Fibroblast of peridontal ligament (primary cell): ENCODE measurements around the gene PRKG1.
"Not testable (repeated sequence)": the region's sequence is repeated elsewhere in the genome, so short reads cannot be mapped to it uniquely, and the experiment has no call there.

ENCODE experiments used
- DNase-seq: peaks from one replicate; pipeline ENCODE4 v3.0.0-alpha.2; 2010; ENCODE audit errors: extremely low read depth

Gene PRKG1

DNA sequence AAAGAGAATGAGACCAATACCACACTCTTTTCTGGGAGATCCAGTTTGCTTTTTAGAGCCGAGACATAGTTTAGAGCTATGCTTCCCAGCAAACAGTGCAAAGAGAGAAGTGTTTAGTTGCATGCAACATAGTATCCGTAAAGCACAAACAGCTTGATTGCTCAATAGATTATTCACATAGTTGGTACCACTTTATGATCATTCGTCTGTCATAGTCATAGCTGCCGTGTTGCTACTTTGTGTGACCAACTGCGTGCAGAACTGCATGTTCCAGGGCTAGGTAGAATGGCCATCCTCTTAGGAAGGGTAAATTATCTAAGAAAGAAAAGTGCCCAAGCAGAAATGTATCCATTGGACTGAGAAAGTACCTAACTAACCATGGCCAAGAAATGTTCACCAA is 1036.3 kb downstream of the PRKG1 start:
- DNase-seq = no peak

DNA sequence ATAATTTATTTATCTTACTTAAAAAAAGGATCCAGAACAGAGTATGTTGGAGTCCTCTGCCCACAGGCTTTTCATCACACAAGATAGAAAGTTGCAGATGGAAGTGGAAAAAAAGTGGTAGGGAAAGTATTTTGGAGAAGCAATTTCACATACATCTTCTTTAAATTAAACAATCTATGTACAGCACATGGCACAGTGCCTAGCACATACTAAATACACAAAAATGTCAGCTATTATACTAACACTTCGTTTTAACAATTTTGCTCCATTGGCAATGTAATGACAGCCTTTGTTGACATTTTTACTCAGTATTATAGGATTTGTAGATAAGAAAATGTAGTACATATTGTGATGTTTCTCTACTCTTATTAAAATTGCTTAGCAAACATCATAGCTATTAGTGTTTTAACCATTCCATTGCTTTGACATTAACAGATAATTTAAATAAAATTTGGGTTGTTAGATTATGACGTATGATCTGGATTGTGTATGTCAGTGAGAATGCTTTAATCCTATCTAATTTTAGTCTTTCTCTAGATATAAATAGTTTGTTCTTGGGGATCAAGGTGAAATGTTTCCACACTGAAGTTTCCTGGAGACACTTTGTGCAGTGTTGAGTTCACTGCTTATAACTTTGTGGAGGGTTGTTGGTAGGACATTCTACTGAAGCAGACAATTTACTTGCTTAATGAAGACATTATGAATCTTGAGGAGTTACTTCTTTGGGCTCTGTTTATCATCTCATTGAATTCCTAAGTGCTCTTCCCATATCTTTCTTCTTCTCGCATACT is 1037.0 kb downstream of the PRKG1 start:
- no peak for DNase-seq

DNA sequence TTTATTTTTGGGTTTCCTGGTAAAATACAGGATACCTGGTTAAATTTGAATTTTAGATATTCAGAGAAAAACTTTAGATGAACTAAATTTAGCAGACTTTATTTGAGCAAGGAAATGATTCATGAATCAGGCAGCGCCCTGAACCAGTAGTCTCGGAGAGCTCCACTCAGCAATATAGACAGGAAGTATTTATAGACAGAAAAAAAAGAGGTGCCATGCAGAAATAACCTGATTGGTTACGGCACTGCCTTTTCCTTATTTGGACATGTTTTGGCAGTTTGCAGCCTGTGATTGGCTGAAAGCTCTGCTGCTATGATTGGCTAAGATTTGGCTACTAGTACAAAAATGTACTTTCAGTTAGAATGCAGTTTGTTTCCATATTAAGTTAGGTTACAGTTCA is 1041.5 kb downstream of the PRKG1 start:
- DNase-seq = no peak

DNA sequence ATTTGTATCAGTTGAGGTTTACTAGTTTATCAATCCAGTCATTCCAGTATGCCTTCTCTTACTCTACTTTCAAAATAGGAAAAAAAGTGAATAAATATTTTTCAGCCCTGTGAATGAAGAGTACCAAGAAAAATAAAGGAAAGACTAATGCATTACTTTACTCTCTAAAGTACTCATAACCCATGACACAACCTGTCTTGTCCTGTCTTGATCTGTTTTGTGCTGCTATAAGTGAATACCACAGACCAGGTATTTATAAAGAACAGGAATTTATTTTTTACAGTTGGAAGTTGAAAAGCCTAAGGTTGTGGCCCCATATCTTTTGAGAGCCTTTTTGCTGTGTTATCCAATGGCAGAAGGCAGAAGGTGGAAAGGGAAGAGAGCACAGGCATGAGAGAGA is 1045.2 kb downstream of the PRKG1 start:
- no peak for DNase-seq

DNA sequence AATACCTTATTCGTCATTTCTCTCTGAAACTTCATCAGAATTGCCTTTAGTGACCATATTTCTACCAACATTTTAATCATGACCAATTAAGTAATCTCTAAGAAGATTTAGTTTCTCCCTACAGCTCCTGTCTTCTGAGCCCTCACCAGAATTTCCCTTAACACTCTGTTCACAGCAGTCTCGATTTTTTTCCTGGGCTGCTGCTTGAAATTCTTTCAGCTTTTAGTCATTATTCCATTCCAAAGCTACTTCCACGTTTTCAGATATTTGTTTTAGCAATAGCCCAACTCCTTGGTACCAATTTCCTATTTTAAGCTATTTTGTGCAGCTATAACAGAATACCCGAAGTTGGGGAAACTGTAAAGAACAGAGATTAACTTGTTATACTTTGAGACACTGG is 1047.4 kb downstream of the PRKG1 start:
- peak; percentile 28 for DNase-seq

DNA sequence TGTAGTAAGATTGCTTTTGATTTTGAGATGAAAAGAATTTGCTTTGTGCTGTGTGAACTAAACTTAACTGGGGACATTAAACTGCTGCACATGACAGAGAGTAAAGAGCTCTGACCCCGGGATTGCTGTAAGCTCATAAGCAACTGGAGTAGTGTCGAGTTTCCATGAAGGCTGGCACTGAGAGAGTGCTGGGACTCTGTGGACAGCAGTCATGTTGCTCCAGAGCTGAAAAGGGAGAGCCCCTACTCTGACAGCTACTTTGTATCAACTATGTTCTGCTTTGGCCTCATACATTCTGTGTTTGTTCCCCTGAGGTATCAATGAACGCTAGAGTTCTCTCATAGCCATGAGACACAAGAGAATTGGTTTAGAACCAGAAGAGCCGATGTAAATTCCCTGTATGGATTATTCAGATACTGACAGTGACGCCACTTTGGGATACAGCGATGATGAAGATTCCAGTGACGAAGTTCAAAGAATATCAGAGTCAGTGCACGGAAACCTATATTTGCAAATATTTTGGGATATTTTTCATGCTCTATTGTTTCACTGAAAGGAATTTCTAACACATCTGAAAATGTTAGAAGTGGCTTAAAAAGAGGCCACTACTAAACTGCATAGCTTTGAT is 1053.9 kb downstream of the PRKG1 start:
- no peak for DNase-seq

DNA sequence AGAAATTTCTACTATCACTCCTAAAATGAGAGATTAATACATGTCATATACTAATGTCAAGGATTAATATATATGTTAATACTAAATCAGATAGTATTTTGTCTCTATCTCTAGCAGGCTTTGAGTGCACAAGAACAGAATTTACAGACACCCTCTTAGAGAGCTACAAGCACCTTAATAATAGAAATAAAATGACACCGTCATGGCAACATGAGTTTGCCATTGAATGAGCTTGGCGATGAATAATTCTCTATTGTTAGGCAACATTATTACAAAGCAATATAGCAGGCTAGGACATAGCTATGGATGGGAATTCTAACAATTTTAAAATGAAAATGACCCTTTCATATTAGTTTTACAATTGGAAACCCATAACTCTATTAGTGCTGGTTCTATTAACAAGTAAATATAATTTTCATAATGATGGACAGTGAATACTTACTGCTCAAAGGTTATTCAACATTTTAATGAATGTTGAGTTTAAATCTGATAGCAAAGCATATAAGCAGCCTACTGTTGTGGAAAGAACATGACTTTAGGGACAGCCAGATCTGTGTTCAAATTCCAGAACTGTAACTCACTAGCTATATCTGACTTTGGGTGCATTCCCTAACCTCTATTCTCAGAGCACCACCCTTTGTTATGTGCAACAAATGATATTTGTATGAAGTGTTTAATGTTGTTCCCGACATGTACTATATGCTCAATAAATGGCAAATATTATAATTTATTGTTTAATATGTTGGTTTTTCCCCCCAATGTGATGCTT is 1055.3 kb downstream of the PRKG1 start:
- DNase-seq = no peak

DNA sequence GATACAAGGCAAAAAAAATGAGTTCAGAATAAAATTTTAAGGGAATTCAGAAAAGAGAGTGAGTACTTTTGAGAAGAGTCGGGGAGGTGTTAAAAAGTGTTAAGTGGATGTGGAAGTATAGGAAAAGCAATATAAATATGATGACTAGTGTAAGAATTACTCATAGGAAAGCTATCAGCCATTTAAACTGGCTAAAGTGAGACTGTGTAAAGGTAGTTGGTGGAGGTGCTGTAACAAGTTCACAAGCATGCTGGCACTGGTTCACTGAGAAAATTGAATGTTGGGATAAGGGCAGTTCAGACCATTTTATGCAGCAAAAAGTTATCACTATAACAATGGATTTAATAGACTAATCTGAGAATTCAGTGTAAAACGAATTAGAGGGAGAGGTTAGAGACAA is 1060.8 kb downstream of the PRKG1 start:
- DNase-seq = no peak

DNA sequence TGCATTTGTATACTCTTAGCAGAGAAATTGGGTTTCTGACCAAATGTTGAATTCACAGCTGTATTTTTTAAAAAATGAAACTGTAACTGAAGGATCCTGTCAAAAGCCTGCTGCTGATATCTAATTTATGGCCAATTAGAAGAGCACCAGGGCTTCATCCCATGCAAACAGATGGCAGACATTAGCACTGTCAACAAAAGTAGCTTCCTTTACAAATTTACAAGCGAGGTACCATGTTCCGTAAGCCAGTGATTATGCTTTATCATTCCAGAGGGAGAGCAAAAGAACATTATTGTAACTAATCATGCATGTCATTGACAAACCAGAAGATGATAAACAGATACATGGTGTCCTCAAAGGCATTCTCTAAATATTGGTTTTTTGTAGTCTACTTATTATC is 1062.6 kb downstream of the PRKG1 start:
- DNase-seq = no peak

DNA sequence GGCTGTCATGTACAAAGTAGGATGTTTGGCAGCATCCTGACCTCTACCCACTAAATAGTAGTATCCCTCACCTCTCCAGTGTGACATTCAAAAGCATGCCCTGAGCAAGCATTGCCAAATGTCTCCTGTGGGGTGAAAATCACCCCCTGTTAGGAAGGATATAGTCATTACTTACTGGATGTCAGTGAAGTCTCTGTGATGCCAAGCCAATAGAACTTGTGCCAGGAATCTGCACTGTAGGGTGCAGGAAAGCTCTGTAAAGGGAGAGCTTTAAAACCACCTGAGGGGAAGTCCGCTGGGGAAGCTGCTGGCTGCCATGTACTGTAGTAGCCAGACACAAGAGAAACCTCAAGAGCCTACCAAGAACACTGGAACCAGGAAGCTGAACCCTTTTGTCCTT is 1069.1 kb downstream of the PRKG1 start:
- no peak for DNase-seq

DNA sequence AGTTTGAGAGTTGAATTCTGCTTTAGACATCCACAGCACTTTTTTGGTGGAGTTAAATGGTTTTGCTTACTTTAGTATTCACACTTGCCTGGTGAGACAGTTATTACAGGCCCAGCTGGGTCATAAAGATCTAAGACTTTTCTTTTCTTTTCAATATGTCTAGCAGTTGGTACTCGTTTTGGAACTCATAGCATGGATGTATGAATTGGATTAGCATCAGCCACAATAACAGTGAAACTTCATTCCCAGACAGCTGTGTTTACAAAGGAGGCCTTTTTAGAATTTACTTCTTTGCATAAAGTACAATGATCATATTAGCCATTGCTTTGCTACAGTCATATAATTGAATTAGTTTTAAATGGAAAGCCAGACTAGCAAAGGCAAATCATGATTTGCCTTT is 1071.3 kb downstream of the PRKG1 start:
- DNase-seq = peak; percentile 13

DNA sequence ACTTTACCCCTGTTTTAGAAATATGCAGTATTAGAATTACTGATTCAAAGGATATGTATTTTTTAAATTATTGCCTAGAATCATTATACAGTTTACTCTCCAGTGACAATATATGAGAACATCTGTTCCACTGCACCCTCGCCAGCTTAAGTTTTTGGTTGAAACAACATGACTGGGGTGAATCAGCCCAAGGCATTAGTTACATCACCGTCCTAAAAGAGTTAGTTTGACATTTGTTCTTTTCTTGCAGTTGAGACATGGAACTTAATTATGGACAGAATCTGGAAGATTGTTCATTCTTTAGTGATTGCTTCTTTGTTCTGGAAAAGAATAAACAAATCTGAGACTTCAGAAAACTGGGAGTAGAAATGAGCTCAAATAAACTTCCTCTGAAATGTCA is 1072.5 kb downstream of the PRKG1 start:
- peak; percentile 64 for DNase-seq

DNA sequence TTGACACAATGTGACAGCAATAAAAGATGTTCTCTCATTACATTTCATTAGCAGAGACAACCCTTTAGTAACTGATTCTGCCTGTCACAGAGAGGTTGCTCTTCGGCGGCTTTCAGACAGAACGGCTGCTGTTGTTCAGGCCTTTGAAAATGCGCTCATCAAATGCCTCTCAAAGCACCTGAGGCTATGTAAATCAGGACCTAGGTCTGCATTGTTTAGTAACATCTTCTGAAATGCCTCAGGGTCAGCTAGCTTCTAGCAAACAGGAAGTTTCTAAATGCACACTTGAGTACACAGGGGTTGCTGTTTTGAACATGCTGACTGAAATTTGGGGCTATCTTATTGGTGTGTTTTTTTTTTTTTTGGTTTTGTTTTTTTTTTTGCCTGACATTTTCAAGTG is 1096.5 kb downstream of the PRKG1 start:
- DNase-seq = no peak

DNA sequence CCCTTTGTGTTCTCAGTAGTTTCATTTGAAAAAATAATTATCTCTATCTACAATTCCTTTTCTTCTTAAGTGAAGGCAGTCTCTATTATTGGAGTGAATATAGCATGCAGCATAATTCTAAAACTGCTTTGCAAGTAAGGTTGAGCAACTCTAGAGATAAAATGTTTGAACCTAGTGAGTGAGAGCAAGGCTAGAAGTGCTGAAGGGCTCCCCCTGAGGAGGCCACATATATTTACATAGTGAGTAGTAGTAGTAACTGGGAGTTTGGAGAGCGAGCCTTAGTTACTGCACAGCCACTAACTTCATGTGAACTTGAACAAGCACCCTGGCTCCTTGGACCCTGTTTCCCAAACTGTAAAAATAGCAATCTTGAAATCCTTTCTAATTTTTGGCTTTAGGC is 1098.3 kb downstream of the PRKG1 start:
- no peak for DNase-seq

DNA sequence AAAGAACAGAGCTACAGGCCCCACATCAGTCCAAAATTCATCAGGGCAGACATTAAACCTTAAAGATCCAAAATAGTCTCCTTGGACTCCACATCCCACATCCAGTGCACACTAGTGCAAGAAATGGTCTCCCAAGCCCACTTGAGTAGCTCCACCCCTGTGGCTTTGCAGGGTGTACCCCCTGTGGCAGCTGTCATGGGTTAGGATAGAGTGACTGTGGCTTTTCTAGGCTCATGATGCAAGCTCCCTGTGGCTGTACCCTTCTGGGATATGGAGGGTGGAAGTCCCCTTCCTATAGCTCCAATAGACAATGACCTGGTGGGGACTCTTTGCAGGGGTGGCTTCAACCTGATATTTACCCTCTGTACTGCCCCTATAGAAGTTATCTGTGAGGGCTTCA is 1111.0 kb downstream of the PRKG1 start:
- DNase-seq = no peak

DNA sequence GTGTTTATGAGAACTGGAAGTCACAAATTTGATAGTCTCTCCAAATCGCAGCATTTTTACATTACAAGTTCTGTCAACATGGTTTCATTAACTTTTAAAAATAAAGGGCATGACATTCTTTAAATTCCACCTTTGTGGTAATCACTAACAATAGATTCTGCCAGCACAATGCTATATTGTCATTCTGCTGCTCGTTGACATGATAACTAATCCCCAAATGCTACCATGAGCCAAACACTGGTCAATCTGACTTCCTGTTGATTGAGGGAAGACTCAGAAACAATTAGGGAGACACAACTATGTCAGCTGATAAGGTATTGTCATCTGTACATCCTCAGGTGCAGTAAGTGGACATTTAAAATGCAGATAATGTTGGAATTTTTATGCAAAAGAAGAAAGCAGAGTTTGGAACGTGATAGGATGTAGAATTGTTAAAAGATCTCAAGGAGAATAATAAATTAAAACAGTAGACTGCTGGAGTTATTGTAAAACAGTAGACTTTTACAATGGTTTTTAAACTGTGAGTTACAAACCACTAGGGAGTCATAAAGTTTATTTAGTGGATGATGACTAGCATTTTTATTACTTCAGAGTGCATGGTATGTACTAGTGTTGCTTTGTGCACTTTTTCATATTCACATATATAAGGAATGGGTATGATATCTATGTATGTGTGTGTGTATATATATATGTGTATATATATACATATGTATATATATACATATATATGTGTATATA is 1113.4 kb downstream of the PRKG1 start:
- DNase-seq = peak; percentile 6

DNA sequence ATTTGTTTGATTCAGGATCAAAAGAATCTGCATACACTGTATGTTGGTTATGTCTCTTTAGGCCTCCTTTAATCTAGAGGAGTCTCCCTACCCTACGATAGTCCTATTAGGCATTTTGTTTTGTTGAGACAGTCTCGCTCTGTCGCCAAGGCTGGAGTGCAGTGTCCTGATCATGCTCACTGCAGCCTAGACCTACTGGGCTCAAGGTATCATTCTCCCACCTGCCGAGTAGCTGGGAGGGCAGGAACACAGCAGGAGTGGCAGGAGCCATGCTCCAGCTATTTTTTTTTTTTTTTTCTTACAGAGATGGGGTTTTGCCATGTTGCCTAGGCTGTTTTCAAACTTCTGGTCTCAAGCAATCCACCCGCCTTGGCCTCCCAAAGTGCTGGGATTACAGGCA is 1116.8 kb downstream of the PRKG1 start:
- no peak for DNase-seq

DNA sequence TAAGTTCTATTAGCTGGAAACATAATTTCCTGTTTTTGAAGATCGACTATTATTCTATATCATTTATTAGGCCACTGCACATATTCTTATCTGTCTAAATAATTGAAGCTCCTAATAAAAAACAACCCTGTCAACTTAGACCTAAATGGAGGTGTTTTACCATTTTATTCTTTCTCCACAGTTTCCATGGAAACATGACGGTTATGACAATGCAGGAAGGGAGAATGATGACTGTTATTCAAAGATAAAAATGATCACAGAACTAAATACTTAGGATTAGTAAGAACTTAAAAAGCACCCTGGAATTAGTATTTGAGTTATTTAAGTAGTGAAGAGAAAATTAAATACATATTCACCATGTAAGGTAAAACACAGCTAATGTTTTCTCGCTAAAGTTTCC is 1119.9 kb downstream of the PRKG1 start:
- no peak for DNase-seq

DNA sequence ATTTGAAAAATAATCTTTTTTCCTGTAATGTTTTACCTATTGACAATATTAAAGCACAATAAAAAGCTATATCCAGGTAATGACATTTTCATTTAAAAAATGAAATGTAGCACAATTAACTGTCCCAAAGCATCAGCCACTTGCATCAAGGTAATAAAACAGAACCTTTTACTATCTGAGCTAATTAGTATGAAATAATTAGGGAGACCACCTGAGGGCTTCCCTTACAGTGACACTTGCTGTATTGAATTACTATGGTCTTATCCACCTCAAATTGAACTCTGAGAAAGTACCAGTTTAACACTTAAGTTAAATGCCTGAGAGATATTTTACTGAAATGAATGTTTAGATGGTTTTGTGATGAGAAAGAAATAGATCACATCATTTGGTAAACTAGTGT is 1120.4 kb downstream of the PRKG1 start:
- DNase-seq = no peak

DNA sequence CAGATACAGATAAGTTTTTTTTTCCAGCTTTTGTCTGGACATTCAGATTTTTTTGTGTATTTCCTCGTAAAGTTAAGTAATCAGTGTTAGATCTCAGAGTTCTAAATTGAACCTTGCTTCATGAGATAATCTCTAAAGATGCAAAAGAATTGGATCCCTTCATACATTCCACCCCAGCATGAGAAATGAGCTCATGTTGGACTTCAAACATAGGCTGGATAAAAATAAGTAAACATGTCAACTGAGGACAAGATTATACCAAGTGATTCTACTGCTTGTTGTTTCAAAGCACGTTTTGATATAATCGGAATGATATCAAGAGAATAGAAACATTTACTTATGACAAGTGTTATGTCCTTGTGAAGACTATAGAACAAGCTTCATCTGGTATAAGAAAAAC is 1122.8 kb downstream of the PRKG1 start:
- no peak for DNase-seq

DNA sequence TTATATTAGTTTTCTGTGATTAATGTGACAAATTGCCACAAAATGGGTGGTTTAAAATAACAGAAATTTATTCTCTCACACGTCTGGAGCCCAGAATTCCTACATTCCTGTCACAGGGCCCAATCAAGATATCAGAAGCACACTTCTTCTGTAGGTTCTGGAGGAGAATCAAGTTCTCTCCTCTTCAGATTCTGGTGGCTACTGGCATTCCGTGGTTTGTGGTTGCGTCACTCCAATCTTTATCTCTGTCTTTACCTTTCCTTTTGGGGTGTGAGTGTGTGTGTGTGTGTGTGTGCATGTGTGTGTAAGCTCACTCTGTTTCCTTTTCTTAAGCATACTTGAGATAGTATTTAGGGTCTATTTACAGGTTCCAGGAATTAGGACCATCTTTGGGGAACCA is 1124.3 kb downstream of the PRKG1 start:
- no peak for DNase-seq

DNA sequence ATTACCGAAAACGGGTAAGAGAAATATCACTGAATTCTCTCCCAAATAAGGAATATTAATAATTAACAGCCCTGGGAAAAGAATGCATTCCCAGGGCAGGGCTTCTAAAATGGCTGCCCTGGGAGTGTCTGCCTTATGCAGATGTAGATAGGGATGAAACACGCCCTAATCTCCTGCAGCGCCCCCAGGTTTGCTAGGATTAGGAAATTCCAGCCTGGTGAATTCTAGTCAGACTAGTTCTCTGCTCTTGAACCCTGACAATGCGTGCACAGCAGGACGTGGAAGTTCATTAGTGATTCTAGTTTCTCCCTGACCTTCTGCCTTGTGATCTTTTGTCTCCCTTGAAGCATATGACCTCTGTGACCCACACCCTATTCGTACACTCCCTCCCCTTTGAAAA is 1130.6 kb downstream of the PRKG1 start:
- DNase-seq = not testable (repeated sequence)
